ENCODE measurements around the gene ZNF248. TPM values are rescaled to one million over a fixed set of nuclear protein-coding genes. Genes with fewer than 3 reads are reported as not detected.

ZNF248 gene
- total and polyA plus RNA-seq, 9 of the 15 experiments (the other 6 are each of a cell fraction or from before 2014, with no cell fraction given): 4.5 to 16.5 (median 10.2) TPM

- ChIA-PET POLR2A (no interaction called here), CTCF (ENCODE audit: low intra/inter-chr PET ratio) (no interaction called here)
- ATAC-seq (no peak), DNase-seq (ENCODE audit: extremely low read depth in 1 of 4, low spot score in 3 of 4) (no peak), FAIRE-seq (no peak)
- WGBS (ENCODE audit: insufficient coverage, low coverage, missing lambda C conversion rate): 100% methylated on average over 2 of the region's 4 CpGs
- no peaks in the 10 kb centered on the region for H3K4me1 ChIP-seq (replicated peaks in 1 of 2; ENCODE audit: control insufficient read depth in 2 of 2, insufficient read depth in 2 of 2, low read length in 2 of 2)
- no peaks in the 10 kb centered on the region for H3K79me2 ChIP-seq (ENCODE audit: control insufficient read depth, insufficient read depth, low read length)
- H3K9ac ChIP-seq (ENCODE audit: insufficient read depth in 1 of 2, low read depth in 2 of 2, low read length in 2 of 2): no peak overlapping the region
- no peaks in the 10 kb centered on the region for H3K27me3 ChIP-seq (ENCODE audit: control insufficient read depth in 2 of 2, insufficient read depth in 2 of 2, low read length in 2 of 2)
- no TSS peak for BruUV-seq (replicated peaks)
- no peaks in the 10 kb centered on the region for H4K20me1 ChIP-seq (replicated peaks; ENCODE audit: control insufficient read depth, insufficient read depth, low read length)
- H3K36me3 ChIP-seq (ENCODE audit: control insufficient read depth, insufficient read depth, low read length): peaks cover 21% of the 10 kb centered on the region
- no peak overlapping the region for H3K4me2 ChIP-seq (ENCODE audit: insufficient read depth, low read length)
- TF ChIP-seq IFI16 (CRISPR knock-in tag; IDR thresholded peaks at IDR 0.05) (no peak), NCOR1 (IDR thresholded peaks at IDR 0.05) (no peak), MTF1 (CRISPR knock-in tag; IDR thresholded peaks at IDR 0.05; ENCODE audit: borderline replicate concordance) (no peak), MYC (IDR thresholded peaks at IDR 0.05; ENCODE audit: low read depth, low read length) (no peak), MYC (CRISPR knock-in tag; IDR thresholded peaks at IDR 0.05; ENCODE audit: borderline replicate concordance, low read depth) (no peak), GMEB1 (CRISPR knock-in tag; IDR thresholded peaks at IDR 0.05) (no peak), ZNF274 (IDR thresholded peaks at IDR 0.05; ENCODE audit: borderline replicate concordance, low read depth, low read length) (peak; percentile 69), NR1H2 (CRISPR knock-in tag; IDR thresholded peaks at IDR 0.05) (no peak), ESRRB (CRISPR knock-in tag; IDR thresholded peaks at IDR 0.05; ENCODE audit: borderline replicate concordance) (no peak), ZNF75A (CRISPR knock-in tag; IDR thresholded peaks at IDR 0.05) (peak; percentile 88), CBX3 (IDR thresholded peaks at IDR 0.05; ENCODE audit: borderline replicate concordance in 1 of 2, low read length in 2 of 2) (0 out of 3 replicates have a peak, but pooled peaks of 1 of the 2 experiments have one; percentile 39), CBX1 (IDR thresholded peaks at IDR 0.05; ENCODE audit: low read depth) (0 out of 2 replicates have a peak, but pooled peaks have one; percentile 25), ELF4 (CRISPR knock-in tag; IDR thresholded peaks at IDR 0.05) (no peak), MAFG (tag; conservative IDR thresholded peaks at IDR 0.05) (no peak), TRIM28 (IDR thresholded peaks at IDR 0.05) (peak; percentile 71)
- TF ChIP-seq, protein P1, sequence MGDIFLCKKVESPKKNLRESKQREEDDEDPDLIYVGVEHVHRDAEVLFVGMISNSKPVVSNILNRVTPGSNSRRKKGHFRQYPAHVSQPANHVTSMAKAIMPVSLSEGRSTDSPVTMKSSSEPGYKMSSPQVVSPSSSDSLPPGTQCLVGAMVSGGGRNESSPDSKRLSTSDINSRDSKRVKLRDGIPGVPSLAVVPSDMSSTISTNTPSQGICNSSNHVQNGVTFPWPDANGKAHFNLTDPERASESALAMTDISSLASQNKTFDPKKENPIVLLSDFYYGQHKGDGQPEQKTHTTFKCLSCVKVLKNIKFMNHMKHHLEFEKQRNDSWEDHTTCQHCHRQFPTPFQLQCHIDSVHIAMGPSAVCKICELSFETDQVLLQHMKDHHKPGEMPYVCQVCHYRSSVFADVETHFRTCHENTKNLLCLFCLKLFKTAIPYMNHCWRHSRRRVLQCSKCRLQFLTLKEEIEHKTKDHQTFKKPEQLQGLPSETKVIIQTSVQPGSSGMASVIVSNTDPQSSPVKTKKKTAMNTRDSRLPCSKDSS (IDR thresholded peaks at IDR 0.05; ENCODE audit: low read depth, partially characterized antibody): peak; percentile 39
- TF ChIP-seq, protein P2, sequence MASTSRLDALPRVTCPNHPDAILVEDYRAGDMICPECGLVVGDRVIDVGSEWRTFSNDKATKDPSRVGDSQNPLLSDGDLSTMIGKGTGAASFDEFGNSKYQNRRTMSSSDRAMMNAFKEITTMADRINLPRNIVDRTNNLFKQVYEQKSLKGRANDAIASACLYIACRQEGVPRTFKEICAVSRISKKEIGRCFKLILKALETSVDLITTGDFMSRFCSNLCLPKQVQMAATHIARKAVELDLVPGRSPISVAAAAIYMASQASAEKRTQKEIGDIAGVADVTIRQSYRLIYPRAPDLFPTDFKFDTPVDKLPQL (IDR thresholded peaks at IDR 0.05; ENCODE audit: extremely low read depth, insufficient read length): no peak
- TF ChIP-seq, protein P3, sequence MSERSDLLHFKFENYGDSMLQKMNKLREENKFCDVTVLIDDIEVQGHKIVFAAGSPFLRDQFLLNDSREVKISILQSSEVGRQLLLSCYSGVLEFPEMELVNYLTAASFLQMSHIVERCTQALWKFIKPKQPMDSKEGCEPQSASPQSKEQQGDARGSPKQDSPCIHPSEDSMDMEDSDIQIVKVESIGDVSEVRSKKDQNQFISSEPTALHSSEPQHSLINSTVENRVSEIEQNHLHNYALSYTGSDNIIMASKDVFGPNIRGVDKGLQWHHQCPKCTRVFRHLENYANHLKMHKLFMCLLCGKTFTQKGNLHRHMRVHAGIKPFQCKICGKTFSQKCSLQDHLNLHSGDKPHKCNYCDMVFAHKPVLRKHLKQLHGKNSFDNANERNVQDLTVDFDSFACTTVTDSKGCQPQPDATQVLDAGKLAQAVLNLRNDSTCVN (CRISPR knock-in tag; IDR thresholded peaks at IDR 0.05): no peak
- H2AFZ ChIP-seq (ENCODE audit: low read depth, low read length): no peak overlapping the region
- intact Hi-C loops (cut with micrococcal nuclease) (no loop called here), in situ Hi-C loops (cut with MboI) (no loop called here)
- no peaks in the 10 kb centered on the region for H3K9me1 ChIP-seq (ENCODE audit: control insufficient read depth, insufficient read depth, low read length)
- H3K27ac ChIP-seq (ENCODE audit: extremely low read depth, low read depth, low read length): no peak overlapping the region
- H3K9me3 ChIP-seq (replicated peaks; ENCODE audit: control insufficient read depth, insufficient read depth, low read depth, low read length): peaks cover 14% of the 10 kb centered on the region
- no peak overlapping the region for H3K4me3 ChIP-seq
Observed at GRCh38 chr10:37831495-37832333, 25.7 kb downstream of the ZNF248 start.
